HCT116 (cell line): ENCODE measurements around the gene YIPF7.

ENCODE experiments used
- ATF3 ChIP-seq: IDR thresholded peaks from 2 replicates; pipeline ENCODE4 v1.6.1; 2012
- CEBPB ChIP-seq: IDR thresholded peaks from 2 replicates; pipeline ENCODE4 v1.6.1; 2012; ENCODE audit warnings: low read depth
- CTCF ChIP-seq, 3 experiments: fragments of 200-600 bp in 1 of 3; sonication (generic) in 1 of 3; IDR thresholded peaks in 2 of 3; conservative IDR thresholded peaks in 1 of 3; 2 replicates each; pipeline ENCODE4 v1.5.1; 2012 to 2017; ENCODE audit warnings: low read depth in 2 of 3, low read length in 2 of 3, antibody characterized with exemption in 1 of 3, borderline replicate concordance in 1 of 3, control low read depth in 1 of 3, mild to moderate bottlenecking in 1 of 3, mixed read lengths in 1 of 3, mixed run types in 1 of 3, moderate library complexity in 1 of 3; ENCODE audit not compliant: insufficient read depth in 1 of 3
- EZH2 ChIP-seq: fragments of 200-600 bp; sonication (generic); IDR thresholded peaks from 2 replicates; pipeline ENCODE4 v1.6.1; 2017; ENCODE audit warnings: antibody characterized with exemption, mixed run types
- EZH2phosphoT487 ChIP-seq: fragments of 200-600 bp; IDR thresholded peaks from 2 replicates; pipeline ENCODE4 v1.6.1; 2018; ENCODE audit warnings: antibody characterized with exemption, borderline replicate concordance
- POLR2A ChIP-seq: IDR thresholded peaks from 2 replicates; pipeline ENCODE4 v1.7.0; 2011; ENCODE audit warnings: borderline replicate concordance; ENCODE audit not compliant: insufficient read depth, insufficient read length; ENCODE audit errors: extremely low read depth
- REST ChIP-seq: IDR thresholded peaks from 2 replicates; pipeline ENCODE4 v1.6.1; 2012; ENCODE audit warnings: low read depth
- SIN3A ChIP-seq: IDR thresholded peaks from 2 replicates; pipeline ENCODE4 v1.6.1; 2012; ENCODE audit warnings: low read depth
- ZNF274 ChIP-seq: fragments of 200-500 bp; sonication (Bioruptor generic); IDR thresholded peaks from 2 replicates; pipeline ENCODE4 v1.6.1; 2014; ENCODE audit warnings: mild to moderate bottlenecking, low read depth, low read length, inconsistent platforms

- TF ChIP-seq CTCF (IDR thresholded peaks at IDR 0.05 in 2 of 3, conservative IDR thresholded peaks at IDR 0.05 in 1 of 3; ENCODE audit: borderline replicate concordance in 1 of 3, insufficient read depth in 1 of 3, low read depth in 2 of 3, low read length in 2 of 3) (peak; percentile 21 to 63 (median 56); a peak in 4 of 6 replicates), SIN3A (no peak), POLR2A (no peak), EZH2 (no peak), CEBPB (no peak), REST (no peak), EZH2phosphoT487 (no peak), ZNF274 (no peak), ATF3 (no peak)
Measured at GRCh38 chr4:44629280-44629866, 22.1 kb downstream of the YIPF7 start.
